ENCODE measurements around the gene GNG13. TPM values are rescaled to one million over a fixed set of nuclear protein-coding genes. Genes with fewer than 3 reads are reported as not detected.

GNG13 gene
- total RNA-seq, 4 donors from 2014 or later, result not detected

GRCh38 chr16:792221-792995 is 8.1 kb downstream of the GNG13 start:
- H3K27me3 ChIP-seq, result peaks cover 20% of the 10 kb centered on the region
- H3K9me3 ChIP-seq, result no peaks in the 10 kb centered on the region
- H3K4me3 ChIP-seq, result no peak overlapping the region
- H3K36me3 ChIP-seq, result peaks cover 0 to 23% of the 10 kb centered on the region in 2 donors
- H3K27ac ChIP-seq, result no peak overlapping the region
- peaks cover 0 to 17% (median 10%) of the 10 kb centered on the region in 3 donors for H3K4me1 ChIP-seq
- 67% methylated on average over 3 of the region's 46 CpGs; no CpG with 5 or more reads in 1 of the 2 donors for WGBS, 2 donors (ENCODE audit: low coverage in 1 of 2)
- TF ChIP-seq POLR2A (IDR thresholded peaks at IDR 0.05), result no peak
- no peak for TF ChIP-seq POLR2AphosphoS5 (IDR thresholded peaks at IDR 0.05)
- no peak for TF ChIP-seq CTCF (IDR thresholded peaks at IDR 0.05)
- TF ChIP-seq EP300 (IDR thresholded peaks at IDR 0.05), result no peak
- ATAC-seq, result no peak

- H3K36me3 ChIP-seq, result peaks cover 0 to 33% of the 10 kb centered on the region in 2 donors
- no peak for ATAC-seq
- H3K9me3 ChIP-seq, result no peaks in the 10 kb centered on the region
- no peak overlapping the region for H3K4me3 ChIP-seq
- TF ChIP-seq CTCF (IDR thresholded peaks at IDR 0.05) (no peak), EP300 (IDR thresholded peaks at IDR 0.05) (no peak), POLR2A (IDR thresholded peaks at IDR 0.05) (no peak), POLR2AphosphoS5 (IDR thresholded peaks at IDR 0.05) (no peak)
- no peak overlapping the region for H3K27ac ChIP-seq
- peaks cover 7% of the 10 kb centered on the region for H3K27me3 ChIP-seq
- WGBS, 2 donors (ENCODE audit: low coverage in 1 of 2), result 100% methylated on average over 3 of the region's 23 CpGs; no CpG with 5 or more reads in 1 of the 2 donors
- peaks cover 0 to 25% (median 16%) of the 10 kb centered on the region in 3 donors for H3K4me1 ChIP-seq
Measured at GRCh38 chr16:791131-791530, 9.4 kb downstream of the GNG13 start.

DNA sequence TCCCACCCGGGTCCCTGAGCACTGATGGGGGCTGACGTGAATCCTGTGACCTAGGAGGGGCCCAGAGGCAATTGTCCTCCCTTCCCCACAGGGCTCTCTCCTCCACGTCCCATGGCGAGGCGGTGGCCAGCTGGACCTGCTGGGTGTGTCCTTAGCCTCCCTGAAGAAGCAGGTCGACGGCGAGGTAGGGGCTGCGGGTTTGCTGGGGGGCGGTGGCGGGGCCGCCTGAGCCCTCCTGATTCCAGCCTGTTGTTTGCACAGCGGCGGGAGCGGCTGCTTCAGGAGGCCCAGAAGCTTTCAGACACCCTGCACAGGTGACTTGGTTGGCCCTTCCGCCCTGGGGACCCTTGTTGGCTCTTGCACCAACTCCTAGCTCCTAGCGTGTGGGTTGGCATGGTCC is 10.4 kb downstream of the GNG13 start:
- H3K4me3 ChIP-seq, result no peak overlapping the region
- H3K36me3 ChIP-seq, result peaks cover 0 to 39% of the 10 kb centered on the region in 2 donors
- no peak for ATAC-seq
- no peak overlapping the region for H3K27ac ChIP-seq
- WGBS, 2 donors (ENCODE audit: low coverage in 1 of 2), result 67% methylated on average over 1 of the region's 17 CpGs; no CpG with 5 or more reads in 1 of the 2 donors
- H3K27me3 ChIP-seq, result no peaks in the 10 kb centered on the region
- TF ChIP-seq EP300 (IDR thresholded peaks at IDR 0.05), result no peak
- no peak for TF ChIP-seq POLR2A (IDR thresholded peaks at IDR 0.05)
- TF ChIP-seq POLR2AphosphoS5 (IDR thresholded peaks at IDR 0.05), result no peak
- no peak for TF ChIP-seq CTCF (IDR thresholded peaks at IDR 0.05)
- H3K9me3 ChIP-seq, result no peaks in the 10 kb centered on the region
- H3K4me1 ChIP-seq, result peaks cover 0 to 33% (median 16%) of the 10 kb centered on the region in 3 donors

- H3K27ac ChIP-seq, result peak overlapping the region in 1 of 4 donors; percentile 64
- no peaks in the 10 kb centered on the region for H3K9me3 ChIP-seq
- peaks cover 0 to 39% of the 10 kb centered on the region in 2 donors for H3K36me3 ChIP-seq
- peaks cover 0 to 33% (median 16%) of the 10 kb centered on the region in 3 donors for H3K4me1 ChIP-seq
- peak overlapping the region in 1 of 2 donors; percentile 97 for H3K4me3 ChIP-seq
- ATAC-seq, result no peak
- no peaks in the 10 kb centered on the region for H3K27me3 ChIP-seq
- TF ChIP-seq POLR2AphosphoS5 (IDR thresholded peaks at IDR 0.05) (no peak), EP300 (IDR thresholded peaks at IDR 0.05) (no peak), POLR2A (IDR thresholded peaks at IDR 0.05) (no peak), CTCF (IDR thresholded peaks at IDR 0.05) (no peak)
- 100% methylated on average over 1 of the region's 33 CpGs; no CpG with 5 or more reads in 1 of the 2 donors for WGBS, 2 donors (ENCODE audit: low coverage in 1 of 2)
Measured at GRCh38 chr16:789191-789850, 11.2 kb downstream of the GNG13 start.

Measured in gastroesophageal sphincter (tissue), 4 donors.